Brain microvascular endothelial cell (primary cell): ENCODE data around the gene RSBN1L.

Experiments
- DNase-seq: peaks from one replicate; pipeline ENCODE4 v3.0.0-alpha.2; 2020
- H3K27ac ChIP-seq: fragments of 250-450 bp; sonication (Bioruptor Pico); 2 replicates; pipeline ENCODE4 v1.5.1; 2020; ENCODE audit warnings: mild to moderate bottlenecking, moderate library complexity
- H3K27me3 ChIP-seq: fragments of 250-450 bp; sonication (Bioruptor Pico); replicated peaks from 2 replicates; pipeline ENCODE4 v1.5.1; 2020; ENCODE audit warnings: mild to moderate bottlenecking
- H3K36me3 ChIP-seq: fragments of 250-450 bp; sonication (Bioruptor Pico); replicated peaks from 2 replicates; pipeline ENCODE4 v1.5.1; 2020; ENCODE audit warnings: mild to moderate bottlenecking
- H3K4me3 ChIP-seq: 2 replicates; pipeline ENCODE4 v1.5.1; 2011; ENCODE audit warnings: low read depth, mild to moderate bottlenecking, control low read depth, low read length, moderate library complexity
- CTCF ChIP-seq: IDR thresholded peaks from 2 replicates; pipeline ENCODE4 v1.5.1; 2011; ENCODE audit warnings: low read depth, mild to moderate bottlenecking, moderate library complexity, low read length, control low read depth, inconsistent platforms; ENCODE audit errors: missing control alignments
- in situ Hi-C: cut with HindIII; loops from 2 replicates; pipeline ENCODE4 v1.10.0; 2017; ENCODE audit warnings: low sequenced_read_pairs, low pct_ligation_motif_present

RSBN1L gene

GRCh38 chr7:77791336-77791735, 95.1 kb downstream of the RSBN1L start:
- no peak for DNase-seq
- no peak for TF ChIP-seq CTCF
- Histone ChIP-seq H3K36me3 (no peaks in the 10 kb centered on the region), H3K27ac (no peak overlapping the region), H3K27me3 (no peaks in the 10 kb centered on the region), H3K4me3 (no peak overlapping the region)
- in situ Hi-C loops, result no loop called here

GRCh38 chr7:77791956-77792355, 95.7 kb downstream of the RSBN1L start:
- no peaks in the 10 kb centered on the region for H3K27me3 ChIP-seq
- TF ChIP-seq CTCF, result no peak
- no peak for DNase-seq
- in situ Hi-C loops, result no loop called here
- no peak overlapping the region for H3K27ac ChIP-seq
- no peak overlapping the region for H3K4me3 ChIP-seq
- H3K36me3 ChIP-seq, result no peaks in the 10 kb centered on the region

GRCh38 chr7:77794000-77794399, 97.7 kb downstream of the RSBN1L start:
- Histone ChIP-seq H3K27me3 (no peaks in the 10 kb centered on the region), H3K27ac (no peak overlapping the region), H3K36me3 (no peaks in the 10 kb centered on the region), H3K4me3 (no peak overlapping the region)
- no peak for TF ChIP-seq CTCF
- DNase-seq, result no peak
- in situ Hi-C loops, result no loop called here

GRCh38 chr7:77796109-77796508, 99.8 kb downstream of the RSBN1L start:
- H3K4me3 ChIP-seq, result no peak overlapping the region
- H3K36me3 ChIP-seq, result no peaks in the 10 kb centered on the region
- in situ Hi-C loops, result no loop called here
- no peak for DNase-seq
- TF ChIP-seq CTCF, result no peak
- no peaks in the 10 kb centered on the region for H3K27me3 ChIP-seq
- H3K27ac ChIP-seq, result no peak overlapping the region

GRCh38 chr7:77796960-77797359, 100.7 kb downstream of the RSBN1L start:
- in situ Hi-C loops, result no loop called here
- H3K27me3 ChIP-seq, result no peaks in the 10 kb centered on the region
- DNase-seq, result no peak
- peak overlapping the region; percentile 97 for H3K4me3 ChIP-seq
- no peaks in the 10 kb centered on the region for H3K36me3 ChIP-seq
- H3K27ac ChIP-seq, result no peak overlapping the region
- no peak for TF ChIP-seq CTCF

- TF ChIP-seq CTCF, result no peak
- Histone ChIP-seq H3K27ac (peak overlapping the region; percentile 71), H3K27me3 (no peaks in the 10 kb centered on the region), H3K36me3 (no peaks in the 10 kb centered on the region), H3K4me3 (peak overlapping the region; percentile 97)
- in situ Hi-C loops, result no loop called here
- peak; percentile 7 for DNase-seq
Observed at GRCh38 chr7:77797734-77798393, 101.6 kb downstream of the RSBN1L start.
